Fibroblast of skin of left biceps (primary cell): Measurements from ENCODE around the gene XPOT.

Experiments used
- DNase-seq, 2 experiments: peaks; one replicate each; pipeline ENCODE4 v3.0.0-alpha.2; 2013; ENCODE audit warnings: low read depth in 2 of 2

XPOT gene

DNA sequence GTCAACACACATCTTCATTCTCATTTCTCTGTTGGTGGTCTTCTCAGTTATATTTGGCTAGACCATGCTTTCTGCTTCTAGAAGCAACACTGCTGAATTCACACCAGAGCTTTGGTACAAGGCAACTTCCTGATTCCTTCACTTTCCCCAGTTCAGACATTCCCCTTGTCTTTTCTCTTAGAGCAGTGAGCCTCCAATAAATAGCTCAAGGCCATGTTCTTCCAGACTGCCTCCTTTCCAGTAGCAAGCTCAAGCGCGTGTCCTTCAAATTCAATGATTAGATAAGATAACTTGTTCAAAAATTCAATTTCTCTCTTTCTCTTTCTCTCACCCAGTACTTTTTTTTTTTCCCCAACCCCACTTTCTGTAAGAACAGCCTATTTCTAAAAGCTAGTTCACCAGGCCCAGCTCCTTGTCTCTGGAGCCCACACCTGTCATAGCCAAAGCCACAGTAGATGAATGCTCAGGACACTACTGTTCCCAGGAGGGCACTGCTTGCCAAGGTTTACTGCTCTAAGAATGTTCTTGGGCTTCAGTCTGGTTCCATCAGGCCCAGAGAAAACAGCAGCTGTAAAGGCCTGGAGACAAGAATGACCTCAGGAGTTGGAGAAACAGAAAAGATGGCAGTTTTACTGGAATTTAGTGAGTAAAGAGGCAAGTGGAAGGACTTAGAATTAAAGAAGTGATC, 65.4 kb downstream of the XPOT start:
- no peak for DNase-seq

DNA sequence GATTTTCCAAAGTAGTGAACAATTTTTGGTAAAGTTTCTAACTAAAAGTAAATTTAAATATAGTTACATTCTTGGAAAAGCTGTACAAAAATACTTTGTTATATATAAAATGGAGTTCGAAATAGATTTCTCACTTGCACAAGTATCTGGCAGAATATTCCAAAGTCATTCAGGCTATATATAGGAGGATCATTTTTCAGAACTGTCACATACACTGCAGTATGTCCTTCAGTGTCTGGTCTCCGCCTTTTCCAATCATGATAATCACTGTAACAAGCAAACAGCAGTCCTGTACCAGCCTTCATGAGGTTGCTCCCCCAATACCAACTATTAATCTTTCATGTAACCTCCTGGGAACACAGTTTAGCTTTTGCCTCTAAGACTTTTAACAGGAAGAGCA, 66.3 kb downstream of the XPOT start:
- DNase-seq = no peak

DNA sequence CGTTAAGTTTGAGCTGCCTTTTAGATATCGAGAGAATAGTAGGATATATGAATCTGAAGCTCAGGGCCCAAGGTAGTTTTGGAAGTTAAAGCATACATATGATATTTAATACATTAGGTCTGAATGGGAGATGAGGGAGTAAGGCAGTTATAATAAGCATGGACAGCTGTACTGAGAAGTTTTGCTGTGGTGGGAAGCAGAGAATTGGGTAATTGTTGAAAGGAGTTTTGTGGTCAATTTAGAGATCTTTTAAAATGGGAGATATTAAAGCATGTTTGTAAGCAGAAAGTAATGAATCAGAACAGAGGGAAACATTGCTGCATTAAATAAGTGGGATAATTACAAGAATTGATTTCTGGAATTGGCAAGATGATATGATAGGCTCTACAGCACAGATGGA, 69.0 kb downstream of the XPOT start:
- no peak for DNase-seq

DNA sequence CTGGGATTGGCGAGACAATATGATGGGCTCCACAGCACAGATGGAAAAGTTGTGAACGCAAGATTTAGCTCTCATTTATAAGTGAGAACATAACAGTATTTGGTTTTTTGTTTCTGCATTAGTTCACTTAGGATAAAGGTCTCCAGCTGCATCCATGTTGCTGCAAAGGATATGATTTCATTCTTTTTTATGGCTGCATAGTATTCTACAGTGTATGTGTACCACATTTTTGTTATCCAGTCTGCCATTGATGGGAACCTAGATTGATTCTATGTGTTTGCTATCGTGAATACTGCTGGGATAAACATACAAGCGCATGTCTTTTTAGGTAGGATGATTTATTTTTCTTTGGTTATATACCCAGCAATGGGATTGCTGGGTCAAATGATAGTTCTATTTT, 71.3 kb downstream of the XPOT start:
- DNase-seq = no peak

DNA sequence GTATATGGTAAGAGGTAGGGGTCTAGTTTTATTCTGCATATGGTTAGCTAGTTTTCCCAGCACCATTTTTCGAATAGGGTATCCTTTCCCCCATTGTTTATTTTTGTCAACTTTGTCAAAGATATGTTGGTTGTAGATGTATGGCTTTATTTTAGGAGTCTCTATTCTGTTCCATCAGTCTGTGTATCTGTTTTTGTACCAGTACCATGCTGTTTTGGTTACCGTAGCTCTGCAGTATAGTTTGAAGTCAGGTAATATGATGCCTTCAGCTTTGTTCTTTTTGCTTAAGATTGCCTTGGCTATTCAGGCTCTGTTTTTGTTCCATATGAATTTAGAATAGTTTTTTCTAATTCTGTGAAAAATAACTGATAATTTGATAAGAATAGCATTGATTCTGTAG, 72.7 kb downstream of the XPOT start:
- no peak for DNase-seq

DNA sequence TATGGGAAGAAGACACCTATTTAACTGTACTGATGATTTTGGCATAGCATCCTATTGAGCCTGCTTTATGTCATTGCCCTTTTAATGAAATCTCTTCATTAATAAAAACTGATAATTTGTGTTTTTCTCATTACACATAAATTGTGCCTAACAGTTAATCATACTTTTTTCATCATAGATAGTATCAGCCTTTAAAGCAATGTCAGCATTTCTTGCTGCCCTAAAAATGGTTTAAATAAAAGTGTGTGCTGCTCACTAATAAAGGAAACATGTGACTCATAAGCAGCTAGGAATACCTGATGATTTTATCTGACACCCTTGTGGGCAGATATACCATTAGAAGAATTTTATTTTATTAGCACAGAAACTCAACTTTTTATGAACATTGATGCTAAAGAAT, 74.5 kb downstream of the XPOT start:
- no peak for DNase-seq

DNA sequence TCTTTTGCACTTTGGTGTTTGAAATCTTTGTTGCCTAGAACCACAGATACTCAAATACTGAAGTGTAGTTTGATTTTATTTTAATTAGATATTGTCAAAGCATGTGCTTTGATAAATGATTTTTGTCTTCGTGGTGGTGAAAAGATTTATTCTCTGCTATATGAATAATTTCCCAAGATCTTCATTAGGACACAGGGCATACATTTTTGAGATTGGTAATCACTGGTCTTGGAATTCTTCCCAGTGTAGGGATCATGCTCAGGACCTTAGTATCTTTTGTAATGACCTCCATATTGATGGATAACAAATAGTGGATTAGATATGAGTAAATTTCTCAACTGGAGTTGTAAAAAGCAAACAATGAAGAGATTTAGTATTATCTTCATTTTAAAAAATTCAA, 76.0 kb downstream of the XPOT start:
- peak; percentile 45 to 54 for DNase-seq

DNA sequence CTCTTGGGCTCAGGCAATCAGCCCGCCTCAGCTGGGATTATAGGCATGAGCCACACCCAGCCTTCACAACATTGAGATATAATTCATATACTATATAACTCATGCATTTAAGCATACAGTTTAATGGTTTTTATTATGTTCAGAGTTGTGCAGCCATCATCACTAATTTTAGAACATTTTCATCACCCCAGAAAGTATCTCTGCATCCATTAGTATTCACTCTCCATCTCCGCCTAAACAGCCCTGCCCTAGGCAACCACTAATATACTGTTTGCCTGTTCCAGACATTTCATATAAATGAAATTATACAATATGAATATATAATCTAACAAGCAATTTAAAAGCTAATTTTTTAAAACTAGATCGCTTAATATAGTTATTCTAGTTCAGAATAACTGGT, 82.5 kb downstream of the XPOT start:
- DNase-seq = no peak

DNA sequence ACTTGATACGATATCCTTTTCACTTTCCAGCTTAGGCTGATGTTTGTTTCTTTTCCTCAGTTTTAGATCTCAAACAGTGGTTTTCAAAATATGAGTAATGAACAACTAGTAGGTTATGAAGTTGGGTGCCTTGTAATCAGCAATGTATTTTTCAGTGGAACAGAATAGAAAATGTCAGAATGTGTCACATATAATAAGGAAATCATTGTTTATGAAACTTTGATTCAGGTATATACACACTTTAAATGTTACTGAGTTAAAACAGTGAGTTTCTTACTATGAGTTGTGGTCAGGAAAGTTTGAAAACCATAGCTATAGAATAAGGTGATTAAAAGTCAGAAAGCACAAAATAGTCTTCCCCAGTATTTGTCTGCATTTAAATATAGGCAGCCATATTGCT, 87.5 kb downstream of the XPOT start:
- DNase-seq = no peak

DNA sequence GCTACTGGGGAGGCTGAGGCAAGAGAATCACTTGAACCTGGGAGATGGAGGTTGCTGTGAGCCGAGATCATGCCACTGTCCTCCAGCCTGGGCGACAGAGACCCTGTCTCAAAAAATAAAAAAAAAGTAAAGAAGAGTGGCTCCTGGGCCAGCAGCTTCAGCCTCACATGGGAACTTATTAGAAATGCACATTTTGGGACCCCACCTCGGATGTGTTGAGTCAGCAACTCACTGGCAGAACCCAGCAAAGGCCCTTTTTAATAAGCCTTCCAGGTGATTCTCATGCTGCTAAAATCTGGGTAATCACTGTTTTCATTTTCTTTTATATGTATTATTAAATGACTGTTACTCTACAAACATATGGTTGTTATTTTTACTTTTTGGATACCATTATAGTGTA, 89.3 kb downstream of the XPOT start:
- DNase-seq = no peak

DNA sequence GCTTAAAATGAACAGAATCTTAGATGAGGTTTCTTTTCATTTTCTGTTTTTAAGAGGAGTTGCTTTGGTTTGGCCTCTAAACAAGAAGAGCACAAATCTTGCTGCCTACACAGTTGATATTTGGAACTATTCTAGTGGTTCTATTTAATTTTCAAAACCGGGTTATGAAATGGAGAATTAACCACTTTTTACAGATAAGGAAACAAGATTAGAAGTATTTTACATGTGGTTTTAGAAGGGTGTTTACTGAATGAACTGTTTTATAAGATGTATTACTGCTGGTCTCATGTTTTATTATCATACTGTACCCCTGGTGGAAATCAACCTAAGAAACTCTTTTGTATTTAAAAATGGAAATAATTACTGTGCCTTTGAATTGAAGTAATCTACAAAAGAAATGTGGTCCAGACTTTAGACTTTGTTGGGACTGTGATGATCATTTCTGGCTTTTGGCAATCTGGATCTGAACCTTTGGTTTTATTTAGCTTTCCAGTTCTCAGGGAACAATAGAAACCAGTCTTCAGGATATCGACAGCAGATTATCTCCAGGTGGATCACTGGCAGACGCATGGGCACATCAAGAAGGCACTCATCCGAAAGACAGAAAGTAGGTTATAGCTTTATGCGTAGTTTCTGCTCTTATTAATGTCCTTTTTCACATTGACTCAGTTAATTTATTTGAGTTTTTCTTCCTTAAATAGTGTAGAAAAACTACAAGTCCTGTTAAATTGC, 91.0 kb downstream of the XPOT start:
- no peak for DNase-seq

DNA sequence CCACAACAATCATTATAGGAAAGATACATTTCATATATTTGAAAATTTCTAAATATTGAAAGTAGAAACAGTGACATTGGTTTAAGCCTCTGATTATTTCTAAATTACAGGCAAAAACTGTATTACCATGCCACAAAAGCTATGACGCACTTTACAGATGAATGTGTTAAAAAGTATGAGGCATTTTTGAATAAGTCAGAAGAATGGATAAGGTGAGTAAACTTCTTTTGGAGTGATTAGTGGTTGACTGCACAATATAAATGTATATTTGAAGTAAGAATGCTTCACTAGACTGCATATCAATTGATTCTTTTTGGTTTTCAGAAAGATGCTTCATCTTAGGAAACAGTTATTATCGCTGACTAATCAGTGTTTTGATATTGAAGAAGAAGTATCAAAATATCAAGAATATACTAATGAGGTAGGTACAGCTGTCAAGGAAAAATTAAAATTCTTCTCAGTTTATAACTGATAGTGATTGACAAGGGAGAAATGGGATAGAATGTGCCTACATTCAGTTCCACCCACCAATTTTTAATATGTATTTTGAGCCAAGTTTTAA, 92.7 kb downstream of the XPOT start:
- no peak for DNase-seq

DNA sequence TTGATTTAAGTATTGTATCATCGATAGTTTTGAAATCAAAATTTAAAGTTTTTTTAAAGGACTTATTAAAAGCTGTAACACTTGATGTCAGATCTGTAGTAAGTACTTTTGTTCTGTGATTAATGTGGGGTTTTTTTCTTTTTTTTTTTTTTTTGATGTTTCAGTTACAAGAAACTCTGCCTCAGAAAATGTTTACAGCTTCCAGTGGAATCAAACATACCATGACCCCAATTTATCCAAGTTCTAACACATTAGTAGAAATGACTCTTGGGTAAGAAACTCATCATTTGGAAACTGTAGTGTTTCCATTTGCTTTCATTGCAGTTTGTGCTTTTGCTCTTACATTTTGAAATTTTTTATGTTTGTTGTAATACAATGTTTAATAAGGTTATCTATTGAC, 93.3 kb downstream of the XPOT start:
- DNase-seq = no peak

DNA sequence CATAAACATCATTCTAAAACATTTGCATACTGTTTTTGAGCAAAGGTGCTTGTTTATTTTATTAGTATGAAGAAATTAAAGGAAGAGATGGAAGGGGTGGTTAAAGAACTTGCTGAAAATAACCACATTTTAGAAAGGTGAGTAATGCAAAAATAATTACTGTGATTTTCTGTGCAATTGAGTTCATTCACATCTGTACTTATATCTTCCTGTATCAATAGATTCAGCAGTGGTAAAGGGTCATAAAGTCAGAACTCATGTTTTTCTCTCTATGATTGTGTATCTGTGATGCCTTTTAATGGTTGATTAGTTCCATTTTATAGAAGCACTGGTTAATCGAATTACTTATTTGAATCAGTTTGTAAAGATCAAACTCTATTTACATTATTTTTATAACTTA, 93.7 kb downstream of the XPOT start:
- no peak for DNase-seq

DNA sequence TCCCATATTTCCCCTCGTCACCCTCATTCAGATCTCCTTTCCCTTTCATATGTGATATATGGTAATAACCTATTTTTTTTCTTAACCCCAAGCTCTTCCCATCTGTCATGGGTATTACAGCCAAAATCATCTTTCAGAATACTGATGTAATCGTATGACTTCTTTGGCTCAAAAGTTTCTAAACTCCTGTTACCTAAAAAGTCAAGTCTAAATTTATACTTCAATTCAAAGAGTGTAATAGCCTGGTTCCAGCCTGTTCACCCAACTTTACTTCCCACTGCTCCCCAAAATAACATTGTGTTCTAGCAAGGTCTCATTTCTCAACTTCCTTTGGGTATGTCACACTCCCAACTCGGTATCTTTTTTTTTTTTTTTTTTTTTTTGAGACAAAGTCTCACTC, 96.2 kb downstream of the XPOT start:
- DNase-seq = no peak
